Measurements from ENCODE around the gene NHLH1. TPM values are rescaled to one million over a fixed set of nuclear protein-coding genes. Genes with fewer than 3 reads are reported as not detected.

Gene NHLH1
- total RNA-seq, 4 donors from 2014 or later, result not detected

DNA sequence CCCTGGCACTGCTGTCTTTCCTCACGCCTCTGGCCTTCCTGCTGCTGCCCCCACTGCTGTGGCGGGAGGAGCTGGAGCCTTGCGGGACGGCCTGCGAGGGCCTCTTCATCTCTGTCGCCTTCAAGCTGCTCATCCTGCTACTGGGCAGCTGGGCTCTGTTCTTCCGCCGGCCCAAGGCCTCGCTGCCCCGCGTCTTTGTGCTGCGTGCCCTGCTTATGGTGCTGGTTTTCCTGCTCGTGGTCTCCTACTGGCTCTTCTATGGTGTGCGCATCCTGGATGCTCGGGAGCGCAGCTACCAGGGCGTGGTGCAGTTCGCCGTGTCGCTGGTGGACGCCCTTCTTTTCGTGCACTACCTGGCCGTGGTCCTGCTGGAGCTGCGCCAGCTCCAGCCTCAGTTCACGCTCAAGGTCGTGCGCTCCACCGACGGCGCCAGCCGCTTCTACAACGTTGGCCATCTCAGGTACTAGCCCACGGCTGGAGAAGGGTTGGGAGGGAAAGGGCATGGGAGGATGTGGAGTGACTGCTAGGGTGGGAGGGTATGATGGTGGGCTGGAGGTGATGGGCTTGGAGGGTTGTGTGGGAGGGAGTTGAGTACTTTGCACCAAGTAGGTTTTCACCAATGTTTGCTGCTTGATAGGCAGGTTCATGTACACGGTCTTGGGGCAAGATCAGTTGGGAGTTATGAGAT is 52.4 kb downstream of the NHLH1 start:
- WGBS, 2 donors (ENCODE audit: low coverage in 1 of 2), result 84 to 88% methylated on average over 7 to 9 of the region's 34 CpGs

DNA sequence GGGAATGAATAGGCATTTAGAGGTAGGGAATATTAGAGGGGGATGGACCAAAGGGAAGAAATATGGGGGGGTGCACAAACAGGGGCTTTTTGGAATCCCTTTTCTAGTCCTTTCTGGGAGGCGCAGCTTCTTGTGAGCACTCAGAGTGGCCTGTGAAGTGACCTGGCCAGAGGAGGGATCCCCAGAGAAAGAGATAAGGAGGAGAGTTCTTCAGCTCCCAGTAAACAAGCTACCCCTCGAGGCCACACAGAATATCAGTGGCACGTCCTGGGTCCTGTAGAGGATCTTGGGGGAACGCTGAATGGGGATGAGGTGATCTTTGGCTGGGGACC is 52.9 kb downstream of the NHLH1 start:
- ATAC-seq, result no peak
- peaks cover 0 to 73% of the 10 kb centered on the region in 2 donors for H3K36me3 ChIP-seq
- no peak overlapping the region for H3K27ac ChIP-seq
- H3K27me3 ChIP-seq, result no peaks in the 10 kb centered on the region
- TF ChIP-seq, protein P1, sequence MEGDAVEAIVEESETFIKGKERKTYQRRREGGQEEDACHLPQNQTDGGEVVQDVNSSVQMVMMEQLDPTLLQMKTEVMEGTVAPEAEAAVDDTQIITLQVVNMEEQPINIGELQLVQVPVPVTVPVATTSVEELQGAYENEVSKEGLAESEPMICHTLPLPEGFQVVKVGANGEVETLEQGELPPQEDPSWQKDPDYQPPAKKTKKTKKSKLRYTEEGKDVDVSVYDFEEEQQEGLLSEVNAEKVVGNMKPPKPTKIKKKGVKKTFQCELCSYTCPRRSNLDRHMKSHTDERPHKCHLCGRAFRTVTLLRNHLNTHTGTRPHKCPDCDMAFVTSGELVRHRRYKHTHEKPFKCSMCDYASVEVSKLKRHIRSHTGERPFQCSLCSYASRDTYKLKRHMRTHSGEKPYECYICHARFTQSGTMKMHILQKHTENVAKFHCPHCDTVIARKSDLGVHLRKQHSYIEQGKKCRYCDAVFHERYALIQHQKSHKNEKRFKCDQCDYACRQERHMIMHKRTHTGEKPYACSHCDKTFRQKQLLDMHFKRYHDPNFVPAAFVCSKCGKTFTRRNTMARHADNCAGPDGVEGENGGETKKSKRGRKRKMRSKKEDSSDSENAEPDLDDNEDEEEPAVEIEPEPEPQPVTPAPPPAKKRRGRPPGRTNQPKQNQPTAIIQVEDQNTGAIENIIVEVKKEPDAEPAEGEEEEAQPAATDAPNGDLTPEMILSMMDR (IDR thresholded peaks at IDR 0.05), result no peak
- TF ChIP-seq POLR2AphosphoS5 (IDR thresholded peaks at IDR 0.05) (no peak), EP300 (IDR thresholded peaks at IDR 0.05) (no peak), POLR2A (IDR thresholded peaks at IDR 0.05) (no peak)
- no peaks in the 10 kb centered on the region for H3K4me1 ChIP-seq
- no peaks in the 10 kb centered on the region for H3K9me3 ChIP-seq
- no peak overlapping the region for H3K4me3 ChIP-seq
- WGBS, 2 donors (ENCODE audit: low coverage in 1 of 2), result 100% methylated on average over 1 of the region's 4 CpGs

More for the DNA sequence above, 52.4 kb downstream of the NHLH1 start:
- ATAC-seq, result no peak
- Histone ChIP-seq H3K4me3 (no peak overlapping the region), H3K27me3 (no peaks in the 10 kb centered on the region), H3K4me1 (no peaks in the 10 kb centered on the region), H3K9me3 (no peaks in the 10 kb centered on the region), H3K36me3 (peaks cover 0 to 68% of the 10 kb centered on the region in 2 donors), H3K27ac (no peak overlapping the region)
- TF ChIP-seq, protein P1 (IDR thresholded peaks at IDR 0.05), result no peak
- TF ChIP-seq POLR2A (IDR thresholded peaks at IDR 0.05), result no peak
- TF ChIP-seq EP300 (IDR thresholded peaks at IDR 0.05), result no peak
- TF ChIP-seq POLR2AphosphoS5 (IDR thresholded peaks at IDR 0.05), result no peak

DNA sequence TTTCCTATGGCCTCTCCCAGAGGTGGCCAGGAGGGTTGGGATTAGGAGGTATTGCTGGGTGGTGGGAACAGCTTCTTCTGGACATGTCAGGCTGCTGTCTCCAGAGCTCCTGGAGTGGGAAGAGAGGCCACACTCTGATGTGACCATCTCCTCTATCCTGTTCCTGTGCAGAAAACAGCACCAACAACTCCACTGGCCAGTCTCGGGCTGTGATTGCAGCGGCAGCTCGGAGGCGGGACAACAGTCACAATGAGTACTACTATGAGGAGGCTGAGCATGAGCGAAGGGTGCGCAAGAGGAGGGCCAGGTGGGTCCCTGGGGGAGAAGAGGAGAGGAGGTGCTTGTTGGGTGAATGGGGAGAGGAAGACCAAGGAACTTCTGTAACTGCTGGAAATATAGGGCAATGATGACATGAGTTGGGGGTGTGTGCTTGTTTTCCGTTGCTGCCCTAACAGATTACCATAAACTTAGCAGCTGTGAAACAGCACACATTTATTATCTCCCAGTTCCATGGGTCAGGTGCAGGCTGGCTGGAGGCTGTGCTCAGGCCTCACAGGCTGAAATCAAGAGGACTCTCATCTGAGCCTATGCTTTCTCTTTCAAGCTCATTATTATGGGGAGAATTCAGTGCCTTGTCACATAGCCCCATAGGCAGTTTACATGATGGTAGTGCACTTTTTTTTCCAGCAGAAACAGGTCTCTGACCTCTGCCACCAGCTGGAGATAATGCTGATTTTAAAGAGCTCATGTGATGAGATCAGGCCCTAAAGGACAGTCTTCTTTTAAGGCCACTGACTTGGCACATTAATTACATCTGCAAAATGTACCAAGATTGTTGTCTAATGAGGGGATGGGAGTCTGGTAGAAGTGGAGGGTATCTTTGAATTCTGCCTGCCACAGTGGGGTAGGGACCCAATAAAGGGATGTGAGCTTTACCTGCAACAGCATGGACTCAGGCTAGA is 54.3 kb downstream of the NHLH1 start:
- ATAC-seq, result no peak
- 88 to 93% methylated on average over 3 to 4 of the region's 7 CpGs for WGBS, 2 donors (ENCODE audit: low coverage in 1 of 2)
- Histone ChIP-seq H3K4me3 (no peak overlapping the region), H3K4me1 (no peaks in the 10 kb centered on the region), H3K36me3 (peaks cover 0 to 78% of the 10 kb centered on the region in 2 donors), H3K27me3 (no peaks in the 10 kb centered on the region), H3K27ac (no peak overlapping the region), H3K9me3 (no peaks in the 10 kb centered on the region)
- no peak for TF ChIP-seq POLR2AphosphoS5 (IDR thresholded peaks at IDR 0.05)
- no peak for TF ChIP-seq EP300 (IDR thresholded peaks at IDR 0.05)
- TF ChIP-seq, protein P1 (IDR thresholded peaks at IDR 0.05), result no peak
- TF ChIP-seq POLR2A (IDR thresholded peaks at IDR 0.05), result no peak

DNA sequence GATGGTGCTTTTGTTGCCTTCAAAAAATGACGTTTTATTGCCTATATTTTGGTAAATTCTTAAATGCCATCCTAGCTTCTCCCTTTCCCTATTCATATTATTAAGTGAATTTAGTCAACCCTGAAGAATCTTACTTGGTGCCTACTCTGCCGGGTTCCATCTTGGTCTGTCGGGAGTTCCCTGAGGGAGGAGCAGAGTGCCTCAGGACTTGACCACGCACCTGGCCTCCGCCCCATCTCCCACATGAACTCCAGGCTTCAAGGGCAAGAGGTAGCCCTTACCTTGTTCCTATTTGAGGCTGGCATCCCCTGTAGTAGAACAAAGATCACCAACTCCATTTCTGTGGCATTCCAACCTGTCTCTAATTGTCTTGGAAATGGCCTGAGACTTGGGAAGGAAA is 55.0 kb downstream of the NHLH1 start:
- TF ChIP-seq POLR2A (IDR thresholded peaks at IDR 0.05) (no peak), EP300 (IDR thresholded peaks at IDR 0.05) (no peak), POLR2AphosphoS5 (IDR thresholded peaks at IDR 0.05) (no peak)
- TF ChIP-seq, protein P1 (IDR thresholded peaks at IDR 0.05), result no peak
- ATAC-seq, result no peak
- Histone ChIP-seq H3K9me3 (no peaks in the 10 kb centered on the region), H3K27me3 (no peaks in the 10 kb centered on the region), H3K4me3 (no peak overlapping the region), H3K36me3 (peaks cover 0 to 81% of the 10 kb centered on the region in 2 donors), H3K27ac (no peak overlapping the region), H3K4me1 (no peaks in the 10 kb centered on the region)
- WGBS, 2 donors (ENCODE audit: low coverage in 1 of 2), result 75 to 100% methylated on average over 1 to 2 of the region's 5 CpGs

Small RNAs within 50 kb of the gene (small RNA-seq; reads per million reads assigned to genes)
- gene RF00019 (0 reads per million in 4 donors), gene RNU4-42P (0 reads per million in 4 donors)

Other genes with a start within 250 kb of the NHLH1 start
- under 1 TPM in 1 of 4 donors, not detected in 3; 0.47 TPM for gene ATP1A4, start 215.5 kb upstream of the NHLH1 start, total RNA-seq
- gene CASQ1, start 176.5 kb upstream of the NHLH1 start, total RNA-seq, result 1 to 10 TPM; 1.3 to 8.8 (median 2.2) TPM
- 100 to 1,000 TPM in 3 of 4 donors, 10 to 100 TPM in 1; 94.6 to 325 (median 164) TPM for gene PEA15, start 161.7 kb upstream of the NHLH1 start, total RNA-seq
- gene DCAF8, start 104.5 kb upstream of the NHLH1 start, total RNA-seq, result 100 to 1,000 TPM; 154 to 211 (median 159) TPM
- 10 to 100 TPM; 50.0 to 96.8 (median 61.1) TPM for gene PEX19, start 81.9 kb upstream of the NHLH1 start, total RNA-seq
- 100 to 1,000 TPM in 2 of 4 donors, 10 to 100 TPM in 2; 92.3 to 127 (median 111) TPM for gene COPA, start 23.8 kb upstream of the NHLH1 start, total RNA-seq
- gene NCSTN, start 23.7 kb upstream of the NHLH1 start, total RNA-seq, result 10 to 100 TPM; 41.5 to 49.2 (median 47.5) TPM
- gene VANGL2, start 33.5 kb downstream of the NHLH1 start, total RNA-seq, result 1 to 10 TPM in 3 of 4 donors, under 1 TPM in 1; 0.62 to 8.5 (median 4.3) TPM
- gene SLAMF6, start 156.2 kb downstream of the NHLH1 start, total RNA-seq, result 1 to 10 TPM in 1 of 4 donors, under 1 TPM in 2, not detected in 1; 0.49 to 1.2 (median 0.62) TPM
- 1 to 10 TPM; 3.0 to 6.7 (median 4.3) TPM for gene CD84, start 212.4 kb downstream of the NHLH1 start, total RNA-seq

All from gastroesophageal sphincter (tissue), 4 donors.